Activated T-cell treated with anti-CD3 and anti-CD28 coated beads, Interleukin-2, amount 50 U/mL, for 72 hours (primary cell): Measurements from ENCODE around the gene RGPD6. TPM values are rescaled to one million over a fixed set of nuclear protein-coding genes. Genes with fewer than 3 reads are reported as not detected.
"Not testable (repeated sequence)": the region's sequence is repeated elsewhere in the genome, so short reads cannot be mapped to it uniquely, and the experiment has no call there.

Experiments used
- ATAC-seq, 2 donors: fragments of 150-1000 bp; cut with Tn5 transposase; replicated peaks in 1 of 2; 2 replicates each; pipeline ENCODE4 v1.10.0; 2021; ENCODE audit warnings: moderate library complexity in 2 of 2, mild to moderate bottlenecking in 1 of 2
- DNase-seq, 2 donors: peaks; one replicate each; pipeline ENCODE4 v3.0.0; 2021 to 2022; ENCODE audit warnings: mixed read lengths in 1 of 2
- H3K27ac Mint-ChIP-seq: one replicate; pipeline ENCODE4 v1.8.0; 2022; ENCODE audit warnings: mild to moderate bottlenecking, moderate library complexity, mixed read lengths
- H3K27me3 Mint-ChIP-seq: one replicate; pipeline ENCODE4 v1.8.0; 2022; ENCODE audit warnings: low read depth, mixed read lengths
- H3K36me3 Mint-ChIP-seq, 2 donors: one replicate each; pipeline ENCODE4 v1.8.0; 2022; ENCODE audit warnings: mixed read lengths in 2 of 2, mild to moderate bottlenecking in 1 of 2; ENCODE audit not compliant: insufficient read depth in 2 of 2
- H3K4me1 Mint-ChIP-seq: one replicate; pipeline ENCODE4 v1.8.0; 2022; ENCODE audit warnings: low read depth, mixed read lengths
- H3K4me3 Mint-ChIP-seq, 2 donors: one replicate each; pipeline ENCODE4 v1.8.0; 2022; ENCODE audit warnings: mild to moderate bottlenecking in 2 of 2, mixed read lengths in 2 of 2, moderate library complexity in 2 of 2
- H3K9me3 Mint-ChIP-seq, 2 donors: one replicate each; pipeline ENCODE4 v1.8.0; 2022; ENCODE audit warnings: mixed read lengths in 2 of 2
- total RNA-seq, 2 donors: library from RNA; stranded (reverse); gene quantifications; one replicate each; pipeline ENCODE4 v1.2.3, GENCODE V29; 2022

Gene RGPD6
- total RNA-seq, 2 donors from 2014 or later = 8.6 to 30.1 TPM

DNA sequence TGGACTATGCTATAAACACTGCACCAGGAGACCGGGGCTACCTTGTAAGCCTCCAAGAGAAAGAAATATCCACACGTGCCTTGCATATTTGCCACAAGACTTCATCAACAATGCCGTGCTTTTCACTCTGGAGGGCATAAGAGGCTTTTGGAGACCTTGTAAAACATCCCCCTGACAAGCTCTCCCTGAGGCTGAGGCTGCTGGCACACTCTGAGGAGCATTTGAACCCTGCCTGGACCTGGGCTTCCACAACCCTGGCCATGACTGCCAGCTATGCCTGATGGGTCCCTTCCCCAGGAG, 104.0 kb downstream of the RGPD6 start:
- not testable (repeated sequence) for DNase-seq, H3K27ac Mint-ChIP-seq, H3K4me3 Mint-ChIP-seq

GRCh38 chr2:110472171-110473058, 104.6 kb downstream of the RGPD6 start, which contains the start of gene LIMS4:
TSS of gene LIMS4 (minus strand) at chr2:110472816. CDS start at chr2:110472778, 38 bp downstream.
- not testable (repeated sequence) for H3K27me3 Mint-ChIP-seq, H3K36me3 Mint-ChIP-seq, DNase-seq, H3K4me1 Mint-ChIP-seq, ATAC-seq, H3K27ac Mint-ChIP-seq, H3K4me3 Mint-ChIP-seq, H3K9me3 Mint-ChIP-seq

More for the DNA sequence above, 104.0 kb downstream of the RGPD6 start:
- H3K36me3 Mint-ChIP-seq, H3K9me3 Mint-ChIP-seq, H3K27me3 Mint-ChIP-seq, ATAC-seq, H3K4me1 Mint-ChIP-seq: not testable (repeated sequence)

GRCh38 chr2:110468921-110469320, 108.1 kb downstream of the RGPD6 start:
- H3K9me3 Mint-ChIP-seq, ATAC-seq, H3K27me3 Mint-ChIP-seq, H3K27ac Mint-ChIP-seq, H3K4me1 Mint-ChIP-seq, H3K36me3 Mint-ChIP-seq, DNase-seq, H3K4me3 Mint-ChIP-seq: not testable (repeated sequence)

GRCh38 chr2:110465312-110465711, 111.7 kb downstream of the RGPD6 start:
- H3K4me3 Mint-ChIP-seq, DNase-seq, ATAC-seq, H3K4me1 Mint-ChIP-seq, H3K9me3 Mint-ChIP-seq, H3K36me3 Mint-ChIP-seq, H3K27ac Mint-ChIP-seq, H3K27me3 Mint-ChIP-seq: not testable (repeated sequence)

Other genes with a start within 250 kb of the RGPD6 start
- 1 to 10 TPM in 1 of 2 donors, under 1 TPM in 1; 0.17 to 1.1 TPM for gene LIMS4, start 104.4 kb downstream of the RGPD6 start, total RNA-seq
- 10 to 100 TPM; 76.9 to 80.8 TPM for gene BUB1, start 100.8 kb upstream of the RGPD6 start, total RNA-seq
- under 1 TPM; 0.19 to 0.44 TPM for gene ACOXL, start 155.4 kb upstream of the RGPD6 start, total RNA-seq